Activated naive CD8-positive, alpha-beta T cell treated with anti-CD3 and anti-CD28 coated beads for 36 hours (primary cell): ENCODE results near the gene GPC1. TPM values are rescaled to one million over a fixed set of nuclear protein-coding genes. Genes with fewer than 3 reads are reported as not detected.

Experiments
- DNase-seq: peaks from one replicate; pipeline ENCODE4 v3.0.0; 2021
- H3K27ac Mint-ChIP-seq: one replicate; pipeline ENCODE4 v1.8.0; 2022; ENCODE audit warnings: mild to moderate bottlenecking, moderate library complexity, mixed read lengths
- H3K27me3 Mint-ChIP-seq: one replicate; pipeline ENCODE4 v1.8.0; 2022; ENCODE audit warnings: mild to moderate bottlenecking, mixed read lengths
- H3K36me3 Mint-ChIP-seq: one replicate; pipeline ENCODE4 v1.8.0; 2021; ENCODE audit warnings: mild to moderate bottlenecking, mixed read lengths
- H3K4me1 Mint-ChIP-seq: one replicate; pipeline ENCODE4 v1.8.0; 2021; ENCODE audit warnings: mixed read lengths
- H3K4me3 Mint-ChIP-seq: one replicate; pipeline ENCODE4 v1.8.0; 2022; ENCODE audit warnings: mild to moderate bottlenecking, moderate library complexity, mixed read lengths
- H3K9me3 Mint-ChIP-seq: one replicate; pipeline ENCODE4 v1.8.0; 2022; ENCODE audit warnings: mixed read lengths
- total RNA-seq, 2 experiments: library from RNA; stranded (reverse); gene quantifications; one replicate each; pipeline ENCODE4 v1.2.3, GENCODE V29; 2021

The GPC1 gene
- total RNA-seq, 2 experiments from 2014 or later, result 0.64 to 1.3 TPM

DNA sequence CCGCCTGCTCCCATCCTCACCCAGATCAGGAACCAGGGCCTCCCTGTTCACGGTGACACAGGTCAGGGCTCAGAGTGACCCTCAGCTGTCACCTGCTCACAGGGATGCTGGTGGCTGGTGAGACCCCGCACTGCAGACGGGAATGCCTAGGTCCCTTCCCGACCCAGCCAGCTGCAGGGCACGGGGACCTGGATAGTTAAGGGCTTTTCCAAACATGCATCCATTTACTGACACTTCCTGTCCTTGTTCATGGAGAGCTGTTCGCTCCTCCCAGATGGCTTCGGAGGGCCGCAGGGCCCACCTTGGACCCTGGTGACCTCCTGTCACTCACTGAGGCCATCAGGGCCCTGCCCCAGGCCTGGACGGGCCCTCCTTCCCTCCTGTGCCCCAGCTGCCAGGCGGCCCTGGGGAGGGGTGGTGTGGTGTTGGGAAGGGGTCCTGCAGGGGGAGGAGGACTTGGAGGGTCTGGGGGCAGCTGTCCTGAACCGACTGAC lies 31.7 kb downstream of the GPC1 start:
- Mint-ChIP-seq H3K27me3 (no peaks in the 10 kb centered on the region), H3K9me3 (no peaks in the 10 kb centered on the region), H3K4me3 (no peak overlapping the region), H3K27ac (no peak overlapping the region), H3K36me3 (peaks cover 7% of the 10 kb centered on the region), H3K4me1 (no peaks in the 10 kb centered on the region)
- DNase-seq, result no peak

DNA sequence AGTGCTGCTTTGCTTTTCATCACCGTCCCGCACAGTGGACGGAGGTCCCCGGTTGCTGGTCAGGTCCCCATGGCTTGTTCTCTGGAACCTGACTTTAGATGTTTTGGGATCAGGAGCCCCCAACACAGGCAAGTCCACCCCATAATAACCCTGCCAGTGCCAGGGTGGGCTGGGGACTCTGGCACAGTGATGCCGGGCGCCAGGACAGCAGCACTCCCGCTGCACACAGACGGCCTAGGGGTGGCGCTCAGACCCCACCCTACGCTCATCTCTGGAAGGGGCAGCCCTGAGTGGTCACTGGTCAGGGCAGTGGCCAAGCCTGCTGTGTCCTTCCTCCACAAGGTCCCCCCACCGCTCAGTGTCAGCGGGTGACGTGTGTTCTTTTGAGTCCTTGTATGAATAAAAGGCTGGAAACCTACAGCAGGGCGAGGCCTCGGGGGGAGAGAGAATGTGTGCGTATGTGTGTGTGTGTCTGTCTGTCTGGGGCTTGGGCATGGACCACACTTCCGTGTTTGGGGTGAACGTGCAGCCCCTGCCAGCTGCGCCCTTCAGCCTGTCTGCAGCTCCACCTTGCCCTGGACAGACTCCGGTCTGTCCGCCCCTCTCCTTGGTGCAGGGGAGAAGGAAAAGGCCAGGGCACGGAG lies 32.3 kb downstream of the GPC1 start:
- Mint-ChIP-seq H3K36me3 (peaks cover 9% of the 10 kb centered on the region), H3K9me3 (no peaks in the 10 kb centered on the region), H3K27me3 (no peaks in the 10 kb centered on the region), H3K27ac (no peak overlapping the region), H3K4me3 (no peak overlapping the region), H3K4me1 (no peaks in the 10 kb centered on the region)
- no peak for DNase-seq

DNA sequence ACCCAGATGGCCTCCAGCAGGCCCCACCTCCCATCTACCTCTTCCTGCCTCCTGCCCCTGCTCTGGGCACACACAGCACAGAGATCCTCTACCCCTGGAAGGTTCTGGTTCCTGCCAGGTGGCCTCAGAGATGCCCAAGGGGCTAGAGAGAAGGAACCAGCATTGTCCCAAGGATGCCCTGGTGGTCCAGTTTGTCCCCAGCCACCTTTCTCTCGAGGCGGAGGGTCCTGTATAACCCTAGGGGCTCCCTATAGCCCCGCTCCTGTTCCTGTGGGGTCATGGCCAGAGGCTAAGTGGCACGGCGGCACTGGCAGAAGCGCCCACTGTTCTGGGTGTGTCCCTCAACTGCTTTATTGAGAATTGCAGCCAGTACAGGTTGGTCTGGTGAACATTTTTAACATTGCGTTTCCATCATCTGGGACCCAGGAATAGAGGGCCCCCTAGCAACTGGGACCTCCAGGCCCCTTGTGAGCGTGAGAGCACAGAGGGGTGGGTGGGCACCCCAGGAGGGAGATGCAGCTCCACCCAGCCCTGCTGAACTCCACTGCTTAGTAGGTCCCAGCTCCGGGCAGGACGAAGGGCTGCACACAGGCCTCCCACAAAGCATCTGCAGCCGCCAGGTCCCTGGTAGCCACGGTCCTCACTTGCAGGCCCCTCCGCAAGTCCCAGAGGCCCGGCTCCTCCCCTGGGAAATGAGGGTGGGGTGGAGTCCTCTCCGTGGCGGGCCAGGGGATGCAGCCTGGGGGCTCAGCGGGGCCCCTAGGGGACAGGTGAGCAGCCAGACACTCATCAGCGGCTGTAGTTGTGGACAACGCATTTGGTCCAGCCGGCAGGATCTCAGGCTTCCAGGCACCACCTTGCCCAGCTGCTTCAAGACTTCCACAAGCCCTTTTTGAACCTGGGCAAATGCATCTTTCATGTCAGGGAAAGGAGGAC lies 33.1 kb downstream of the GPC1 start:
- Mint-ChIP-seq H3K36me3 (peaks cover 16% of the 10 kb centered on the region), H3K4me3 (no peak overlapping the region), H3K9me3 (peaks cover 6% of the 10 kb centered on the region), H3K4me1 (no peaks in the 10 kb centered on the region), H3K27ac (no peak overlapping the region), H3K27me3 (no peaks in the 10 kb centered on the region)
- no peak for DNase-seq

DNA sequence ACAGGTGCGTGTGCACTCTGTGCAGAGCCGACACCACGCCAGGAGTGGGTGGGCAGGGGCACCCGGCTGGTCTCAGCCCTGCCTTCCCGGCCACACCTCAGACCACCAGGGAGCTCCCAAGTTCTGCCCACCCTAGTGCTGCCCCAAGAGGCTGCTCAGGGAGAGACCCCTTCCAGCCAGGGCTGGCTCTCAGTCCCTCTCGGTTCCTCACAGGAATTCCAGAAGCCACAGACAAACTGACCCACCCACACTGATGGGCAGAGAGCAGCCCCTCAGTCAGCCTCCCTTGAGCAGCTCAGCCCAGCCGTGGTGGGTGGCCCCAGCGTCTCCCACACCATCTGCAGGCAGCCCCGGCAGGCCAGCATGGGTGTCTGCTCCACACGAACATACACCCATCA lies 33.8 kb downstream of the GPC1 start:
- Mint-ChIP-seq H3K9me3 (peaks cover 7% of the 10 kb centered on the region), H3K36me3 (peaks cover 18% of the 10 kb centered on the region), H3K27ac (no peak overlapping the region), H3K4me3 (no peak overlapping the region), H3K27me3 (no peaks in the 10 kb centered on the region), H3K4me1 (no peaks in the 10 kb centered on the region)
- no peak for DNase-seq

DNA sequence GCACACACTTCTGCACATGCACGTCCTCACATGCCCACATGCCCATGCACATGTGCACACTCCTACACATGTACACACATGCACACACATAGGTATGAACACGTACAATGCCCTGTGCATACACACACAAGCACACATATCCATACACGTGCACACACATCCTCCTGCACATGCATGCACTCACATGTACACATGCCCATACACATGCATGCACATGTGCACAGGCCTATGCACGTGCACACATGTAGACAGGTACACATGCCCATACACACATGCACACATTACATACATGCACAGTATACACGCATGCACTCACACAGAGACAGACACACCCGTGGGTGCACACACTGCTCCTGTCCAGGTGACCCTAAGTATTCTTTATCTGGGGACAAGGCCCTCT lies 34.3 kb downstream of the GPC1 start:
- no peaks in the 10 kb centered on the region for H3K27me3 Mint-ChIP-seq
- no peak overlapping the region for H3K4me3 Mint-ChIP-seq
- H3K27ac Mint-ChIP-seq, result no peak overlapping the region
- no peaks in the 10 kb centered on the region for H3K4me1 Mint-ChIP-seq
- H3K36me3 Mint-ChIP-seq, result peaks cover 22% of the 10 kb centered on the region
- no peak for DNase-seq
- peaks cover 7% of the 10 kb centered on the region for H3K9me3 Mint-ChIP-seq

DNA sequence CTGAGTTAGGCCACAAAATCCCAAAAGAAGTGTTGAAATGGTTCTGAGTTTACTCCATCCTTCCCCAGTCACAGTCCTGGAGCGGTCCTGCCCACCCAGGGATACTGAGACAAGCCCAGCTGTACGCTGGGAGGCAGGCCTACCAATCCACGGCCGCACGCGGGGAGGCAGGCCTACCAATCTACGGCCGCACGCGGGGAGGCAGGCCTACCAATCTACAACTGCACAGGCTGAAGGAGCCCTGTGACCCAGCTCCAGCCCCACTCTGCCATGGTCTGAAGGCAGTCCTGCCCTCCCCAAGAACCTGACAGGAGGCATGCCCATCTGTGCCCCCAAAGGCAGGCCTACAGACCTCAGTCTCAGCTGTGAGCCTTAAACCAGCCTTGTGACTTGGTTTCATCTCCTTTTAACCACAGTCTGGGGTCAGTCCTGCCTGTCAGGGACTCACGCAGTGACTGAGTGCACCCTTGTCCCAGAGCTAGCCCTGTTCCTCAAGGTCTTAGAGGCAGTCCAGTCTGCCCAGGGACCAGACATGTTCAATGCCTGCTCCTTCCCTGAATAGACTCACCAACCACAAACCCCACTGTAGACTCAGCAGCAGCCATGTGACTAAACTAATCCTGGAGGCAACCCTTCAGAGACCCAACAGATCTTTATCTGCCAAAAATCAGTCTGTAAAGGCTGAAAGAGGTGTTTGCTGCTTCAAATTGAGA lies 36.8 kb downstream of the GPC1 start:
- no peak for DNase-seq
- H3K27me3 Mint-ChIP-seq, result no peaks in the 10 kb centered on the region
- peaks cover 32% of the 10 kb centered on the region for H3K36me3 Mint-ChIP-seq
- no peak overlapping the region for H3K27ac Mint-ChIP-seq
- no peaks in the 10 kb centered on the region for H3K4me1 Mint-ChIP-seq
- H3K9me3 Mint-ChIP-seq, result peaks cover 15% of the 10 kb centered on the region
- no peak overlapping the region for H3K4me3 Mint-ChIP-seq

DNA sequence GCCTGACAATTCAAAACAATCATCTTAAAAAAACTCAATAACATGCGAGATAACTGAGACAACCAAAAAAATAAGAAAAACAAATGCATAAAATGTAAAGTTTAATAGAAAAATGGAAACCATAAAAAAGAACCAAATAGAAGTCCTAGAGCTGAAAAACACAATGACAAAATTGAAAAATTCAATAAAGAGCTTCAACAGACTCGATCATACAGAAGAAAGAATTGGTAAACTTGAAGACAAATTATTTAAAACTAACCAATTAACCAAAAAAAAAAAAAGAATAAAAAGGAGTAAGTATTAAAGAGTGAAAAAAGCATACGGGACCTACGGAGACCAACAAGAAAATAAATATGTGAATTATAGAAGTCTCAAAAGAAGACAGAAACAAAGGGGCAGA lies 37.7 kb downstream of the GPC1 start:
- Mint-ChIP-seq H3K27me3 (no peaks in the 10 kb centered on the region), H3K36me3 (peaks cover 35% of the 10 kb centered on the region), H3K9me3 (peaks cover 15% of the 10 kb centered on the region), H3K27ac (no peak overlapping the region), H3K4me1 (no peaks in the 10 kb centered on the region), H3K4me3 (no peak overlapping the region)
- DNase-seq, result no peak

DNA sequence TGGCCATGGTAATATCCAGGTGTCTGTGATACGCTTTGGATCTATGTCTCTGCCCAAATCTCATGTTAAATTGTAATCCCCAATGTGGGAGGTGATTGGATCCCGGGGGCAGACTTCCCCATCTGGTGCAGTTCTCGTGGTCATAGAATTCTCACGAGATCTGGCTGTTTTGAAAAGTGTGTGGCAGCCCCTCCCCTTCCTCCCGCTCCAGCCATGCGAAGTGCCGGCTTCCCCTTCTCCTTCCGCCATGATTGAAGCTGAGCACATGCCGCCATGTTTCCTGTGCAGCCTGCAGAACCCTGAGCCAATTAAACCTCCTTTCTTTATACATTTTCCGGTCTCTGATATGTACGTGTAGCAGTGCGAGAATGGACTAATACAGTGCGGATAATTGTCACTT lies 42.5 kb downstream of the GPC1 start:
- Mint-ChIP-seq H3K4me3 (no peak overlapping the region), H3K4me1 (no peaks in the 10 kb centered on the region), H3K27me3 (no peaks in the 10 kb centered on the region), H3K36me3 (peaks cover 27% of the 10 kb centered on the region), H3K9me3 (peaks cover 15% of the 10 kb centered on the region), H3K27ac (no peak overlapping the region)
- DNase-seq, result no peak

DNA sequence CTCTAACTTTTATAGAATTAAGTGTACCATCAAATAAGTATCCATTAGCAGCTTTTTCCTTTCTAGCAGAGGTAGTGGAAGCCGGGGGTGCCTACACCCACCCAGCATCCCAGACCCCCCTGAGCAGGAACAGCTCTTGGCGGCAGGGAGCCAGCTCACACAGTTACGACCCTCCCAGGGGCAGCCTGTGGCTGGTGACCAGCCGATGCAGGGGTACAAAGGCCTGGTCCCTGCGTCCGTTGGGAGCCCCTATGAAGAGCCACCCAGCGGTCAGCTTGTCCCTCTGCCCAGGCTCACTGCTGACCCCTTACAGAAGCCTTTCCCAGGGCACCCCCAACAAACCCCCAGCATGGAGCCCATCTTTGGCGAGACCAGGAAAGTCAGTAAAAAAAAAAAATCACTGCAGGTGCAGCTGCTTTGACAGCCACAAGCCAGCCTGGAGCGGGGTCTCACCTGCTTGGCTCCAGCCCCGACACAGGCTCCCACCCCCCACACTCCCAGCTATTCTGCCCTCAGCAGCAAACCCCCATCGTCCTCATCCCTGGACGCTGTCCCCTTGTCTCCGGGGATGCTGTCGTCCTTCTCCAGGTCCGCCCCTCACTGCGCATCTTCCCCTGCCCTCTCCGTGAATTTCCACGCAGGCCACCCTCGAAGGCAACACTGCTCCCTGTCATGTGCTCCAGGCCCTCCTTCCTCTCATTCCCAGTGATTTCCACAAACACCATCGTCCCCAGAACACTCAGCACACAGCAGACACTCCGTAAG lies 43.1 kb downstream of the GPC1 start:
- Mint-ChIP-seq H3K4me1 (no peaks in the 10 kb centered on the region), H3K4me3 (no peak overlapping the region), H3K27me3 (no peaks in the 10 kb centered on the region), H3K36me3 (peaks cover 23% of the 10 kb centered on the region), H3K27ac (no peak overlapping the region), H3K9me3 (peaks cover 10% of the 10 kb centered on the region)
- DNase-seq, result no peak

DNA sequence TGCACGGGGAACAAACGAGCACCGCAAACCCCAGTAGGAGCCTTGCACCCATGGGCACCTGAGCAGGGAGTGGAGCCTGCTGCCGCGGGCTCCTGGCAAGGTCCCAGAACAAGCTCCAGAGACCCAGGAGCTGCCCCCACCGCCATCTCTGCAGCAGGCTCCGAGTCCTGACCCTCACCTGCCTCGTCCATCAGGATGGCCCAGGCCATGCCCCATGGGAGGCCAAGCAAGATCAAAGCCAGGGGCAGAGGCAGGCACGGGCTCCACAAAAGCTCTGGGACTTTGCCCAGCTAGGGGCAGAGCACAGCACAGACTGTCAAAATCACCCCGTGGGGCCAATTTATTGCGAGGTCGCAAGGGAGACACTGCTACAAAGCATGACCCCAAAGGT lies 43.6 kb downstream of the GPC1 start:
- DNase-seq, result no peak
- Mint-ChIP-seq H3K36me3 (peaks cover 26% of the 10 kb centered on the region), H3K27me3 (no peaks in the 10 kb centered on the region), H3K27ac (no peak overlapping the region), H3K4me1 (no peaks in the 10 kb centered on the region), H3K4me3 (no peak overlapping the region), H3K9me3 (peaks cover 10% of the 10 kb centered on the region)

DNA sequence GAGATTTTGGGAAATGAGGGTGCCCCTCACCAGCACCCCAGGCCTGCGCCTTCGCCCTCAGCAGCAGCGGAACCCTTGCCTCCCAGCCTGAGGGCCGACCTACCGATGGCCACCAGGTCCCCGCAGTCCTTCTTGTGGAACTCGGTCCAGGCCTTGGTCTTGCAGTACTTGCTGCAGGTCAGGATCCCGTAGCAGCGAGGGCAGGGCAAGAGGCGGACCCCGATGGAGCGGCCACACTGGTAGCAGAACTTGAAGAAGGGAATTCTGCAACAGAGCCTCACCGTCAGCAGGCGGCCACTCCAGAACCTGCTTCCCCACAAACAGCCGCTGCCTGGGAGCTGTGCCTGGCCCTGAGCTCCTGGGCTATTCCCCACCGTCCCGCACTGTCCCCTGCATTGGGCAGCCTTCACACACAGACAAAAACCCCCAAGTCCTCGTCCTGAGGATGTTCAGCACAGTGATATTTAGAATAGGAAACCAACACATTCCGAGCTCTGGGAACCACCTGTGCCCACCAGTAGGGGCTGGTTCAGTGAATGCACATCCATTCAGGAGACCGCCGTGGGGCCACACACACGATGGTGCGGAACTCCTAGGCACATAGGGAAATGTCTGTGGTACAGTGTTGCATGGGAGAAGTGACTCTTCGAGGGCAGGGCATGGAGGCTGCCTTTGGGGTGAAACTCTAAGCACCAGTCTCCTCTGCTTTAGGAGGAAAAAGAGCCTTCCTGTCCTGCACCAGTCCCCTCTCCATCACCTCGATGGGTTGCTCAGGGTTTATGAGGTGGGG lies 45.6 kb downstream of the GPC1 start:
- Mint-ChIP-seq H3K27ac (no peak overlapping the region), H3K27me3 (no peaks in the 10 kb centered on the region), H3K4me3 (no peak overlapping the region), H3K4me1 (no peaks in the 10 kb centered on the region), H3K36me3 (peaks cover 22% of the 10 kb centered on the region), H3K9me3 (peaks cover 8% of the 10 kb centered on the region)
- DNase-seq, result no peak

DNA sequence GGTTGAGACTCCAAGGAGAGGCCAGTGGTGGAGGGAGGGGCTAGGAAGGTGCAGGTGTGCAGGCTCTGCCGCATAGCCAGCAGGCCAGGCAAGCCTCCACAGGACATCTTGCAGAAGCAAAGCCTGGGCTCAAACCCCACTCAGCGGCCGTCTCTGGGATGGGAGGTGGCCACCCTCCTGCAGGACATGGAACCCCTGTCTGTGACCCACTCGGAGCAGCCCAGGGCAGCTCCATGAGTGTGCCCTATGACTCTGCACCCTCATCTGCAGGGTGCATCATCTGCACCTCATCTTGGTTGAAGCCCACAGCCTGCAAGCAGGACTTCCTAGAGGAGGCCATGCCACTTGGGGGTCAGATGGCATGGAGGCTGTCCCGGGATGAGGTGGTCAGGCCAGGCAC lies 46.3 kb downstream of the GPC1 start:
- H3K27ac Mint-ChIP-seq, result no peak overlapping the region
- peaks cover 3% of the 10 kb centered on the region for H3K9me3 Mint-ChIP-seq
- no peak for DNase-seq
- peaks cover 16% of the 10 kb centered on the region for H3K36me3 Mint-ChIP-seq
- H3K4me1 Mint-ChIP-seq, result no peaks in the 10 kb centered on the region
- no peak overlapping the region for H3K4me3 Mint-ChIP-seq
- no peaks in the 10 kb centered on the region for H3K27me3 Mint-ChIP-seq

DNA sequence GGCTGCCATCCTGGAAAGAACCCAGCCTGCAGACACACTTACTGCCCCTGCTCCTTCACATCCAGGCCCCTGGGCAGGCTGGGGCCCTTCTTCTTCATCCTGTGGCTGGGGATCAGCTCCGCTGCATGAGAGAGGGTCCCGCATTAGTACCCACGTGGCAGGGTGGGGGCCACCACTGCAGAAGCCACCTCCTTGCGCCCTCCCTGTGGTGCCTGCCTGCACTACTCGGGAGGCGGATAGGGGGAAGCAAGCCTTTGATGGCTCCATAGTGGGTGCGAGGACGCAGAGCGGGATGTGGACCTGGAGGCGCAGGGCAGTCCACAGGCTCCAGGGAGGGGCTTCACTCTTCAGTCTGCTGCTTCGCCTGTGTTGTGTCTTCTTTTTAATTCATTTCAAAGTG lies 46.7 kb downstream of the GPC1 start:
- no peaks in the 10 kb centered on the region for H3K4me1 Mint-ChIP-seq
- peaks cover 18% of the 10 kb centered on the region for H3K36me3 Mint-ChIP-seq
- peaks cover 6% of the 10 kb centered on the region for H3K9me3 Mint-ChIP-seq
- H3K27ac Mint-ChIP-seq, result no peak overlapping the region
- H3K27me3 Mint-ChIP-seq, result no peaks in the 10 kb centered on the region
- H3K4me3 Mint-ChIP-seq, result no peak overlapping the region
- DNase-seq, result no peak

DNA sequence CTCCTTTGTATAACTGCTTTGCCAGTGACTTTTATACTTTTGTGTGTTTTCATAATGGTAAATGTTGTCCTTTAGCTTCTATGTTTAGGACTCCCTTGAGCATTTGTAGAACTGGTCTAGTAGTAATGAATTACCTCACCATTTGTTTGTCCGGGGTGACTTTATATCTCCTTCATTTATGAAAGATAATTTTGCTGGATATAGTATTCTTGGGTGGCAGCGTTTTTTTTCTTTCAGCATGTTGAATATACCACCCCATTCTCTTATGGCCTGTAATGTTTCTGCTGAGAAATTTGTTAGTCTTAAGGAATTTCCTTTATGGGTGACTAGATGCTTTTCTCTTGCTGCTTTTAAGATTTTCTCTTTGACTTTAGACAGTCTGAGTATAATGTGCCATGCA lies 56.0 kb downstream of the GPC1 start:
- H3K27me3 Mint-ChIP-seq, result no peaks in the 10 kb centered on the region
- no peak overlapping the region for H3K4me3 Mint-ChIP-seq
- no peaks in the 10 kb centered on the region for H3K4me1 Mint-ChIP-seq
- H3K27ac Mint-ChIP-seq, result no peak overlapping the region
- H3K36me3 Mint-ChIP-seq, result peaks cover 46% of the 10 kb centered on the region
- H3K9me3 Mint-ChIP-seq, result peaks cover 44% of the 10 kb centered on the region
- DNase-seq, result no peak
